Measurements from ENCODE around the gene CCDC136.

CCDC136 gene

GRCh38 chr7:128845475-128845874 is 53.7 kb downstream of the CCDC136 start:
- DNase-seq (ENCODE audit: low read depth): no peak

GRCh38 chr7:128845987-128846386 is 54.2 kb downstream of the CCDC136 start:
- no peak for DNase-seq (ENCODE audit: low read depth)

GRCh38 chr7:128846781-128847444 is 55.1 kb downstream of the CCDC136 start:
- DNase-seq (ENCODE audit: low read depth): no peak

GRCh38 chr7:128847721-128848211 is 56.0 kb downstream of the CCDC136 start:
- DNase-seq (ENCODE audit: low read depth): no peak

GRCh38 chr7:128848289-128849155 is 56.8 kb downstream of the CCDC136 start:
- no peak for DNase-seq (ENCODE audit: low read depth)

- DNase-seq (ENCODE audit: low read depth): no peak
Measured at GRCh38 chr7:128849156-128849515, 57.4 kb downstream of the CCDC136 start.

GRCh38 chr7:128849804-128850490 is 58.2 kb downstream of the CCDC136 start:
- no peak for DNase-seq (ENCODE audit: low read depth)

GRCh38 chr7:128852537-128853254 is 60.9 kb downstream of the CCDC136 start:
- DNase-seq (ENCODE audit: low read depth): no peak

GRCh38 chr7:128853799-128854198 is 62.0 kb downstream of the CCDC136 start:
- no peak for DNase-seq (ENCODE audit: low read depth)

- DNase-seq (ENCODE audit: low read depth): no peak
Measured at GRCh38 chr7:128854396-128854795, 62.6 kb downstream of the CCDC136 start.

- DNase-seq (ENCODE audit: low read depth): no peak
Measured at GRCh38 chr7:128855559-128855958, 63.8 kb downstream of the CCDC136 start.

- DNase-seq (ENCODE audit: low read depth): no peak
Measured at GRCh38 chr7:128856001-128856718, 64.4 kb downstream of the CCDC136 start.

GRCh38 chr7:128858380-128859231 is 66.8 kb downstream of the CCDC136 start:
- no peak for DNase-seq (ENCODE audit: low read depth)

- DNase-seq (ENCODE audit: low read depth): no peak
Measured at GRCh38 chr7:128859232-128860157, 67.7 kb downstream of the CCDC136 start.

GRCh38 chr7:128860158-128861073 is 68.6 kb downstream of the CCDC136 start:
- DNase-seq (ENCODE audit: low read depth): peak; percentile 33

- DNase-seq (ENCODE audit: low read depth): peak; percentile 8
Measured at GRCh38 chr7:128861957-128862570, 70.3 kb downstream of the CCDC136 start.

GRCh38 chr7:128862571-128863432 is 71.0 kb downstream of the CCDC136 start, which contains the start of gene ATP6V1F:
ATP6V1F (plus strand) TSS chr7:128862856; CDS start chr7:128862905, 49 bp downstream.
- DNase-seq (ENCODE audit: low read depth): peak; percentile 94

Measured in amniotic epithelial cell (primary cell).